NCI-H82 (cell line): Measurements from ENCODE around the gene GASK1A.
"Not testable (repeated sequence)": the region's sequence is repeated elsewhere in the genome, so short reads cannot be mapped to it uniquely, and the experiment has no call there.

Experiments
- DNase-seq: peaks from one replicate; lab custom pipeline; 2025; lab: John Stamatoyannopoulos, UW

GASK1A gene

DNA sequence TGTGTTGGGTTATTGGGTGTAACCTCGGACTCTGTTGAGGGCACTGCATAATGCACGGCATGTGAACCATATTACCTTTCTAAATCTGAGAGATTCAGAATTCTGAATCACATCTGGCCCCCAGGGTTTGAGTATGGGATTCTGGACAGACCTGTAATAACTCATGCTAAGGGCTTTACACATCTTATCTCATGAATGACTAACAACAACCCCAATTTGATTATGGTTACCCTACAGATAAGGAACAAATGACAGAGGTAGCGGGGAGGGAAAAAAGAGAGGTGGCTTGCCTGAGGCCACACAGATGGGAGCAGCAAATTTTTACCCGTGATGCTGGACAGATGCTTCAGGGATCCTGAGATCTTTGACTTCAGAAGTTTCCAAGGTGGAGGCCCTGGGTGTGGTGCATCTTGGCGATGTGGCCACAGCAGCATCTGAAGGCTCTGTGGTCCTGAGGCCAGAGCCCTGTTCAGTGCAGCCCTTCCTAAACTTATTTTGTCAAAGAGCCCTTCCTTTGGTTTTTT lies 83.0 kb downstream of the GASK1A start:
- DNase-seq: no peak

DNA sequence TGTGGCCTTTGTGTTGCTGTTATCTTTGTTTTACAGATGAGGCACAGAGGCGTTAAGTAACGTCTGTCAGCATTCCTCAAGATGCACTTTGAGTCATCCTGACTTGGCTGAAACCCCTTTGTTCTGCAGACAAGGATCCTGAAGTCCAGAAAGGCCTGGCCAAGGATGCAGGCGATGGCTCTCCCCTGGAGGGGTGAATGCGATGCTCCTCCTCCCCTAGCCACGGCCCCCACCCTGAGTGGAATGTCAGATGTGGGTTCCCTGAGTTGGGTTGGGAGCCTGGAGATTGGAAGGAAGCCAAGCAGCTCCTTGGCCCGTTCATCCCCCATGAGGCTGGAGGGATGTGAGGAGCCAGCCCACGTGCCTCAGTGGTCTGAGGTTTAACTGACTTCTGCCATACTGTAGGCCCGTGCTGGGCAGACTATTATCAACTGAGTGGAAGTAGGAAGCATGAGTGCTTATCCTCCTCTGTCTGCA lies 83.5 kb downstream of the GASK1A start:
- DNase-seq: no peak

DNA sequence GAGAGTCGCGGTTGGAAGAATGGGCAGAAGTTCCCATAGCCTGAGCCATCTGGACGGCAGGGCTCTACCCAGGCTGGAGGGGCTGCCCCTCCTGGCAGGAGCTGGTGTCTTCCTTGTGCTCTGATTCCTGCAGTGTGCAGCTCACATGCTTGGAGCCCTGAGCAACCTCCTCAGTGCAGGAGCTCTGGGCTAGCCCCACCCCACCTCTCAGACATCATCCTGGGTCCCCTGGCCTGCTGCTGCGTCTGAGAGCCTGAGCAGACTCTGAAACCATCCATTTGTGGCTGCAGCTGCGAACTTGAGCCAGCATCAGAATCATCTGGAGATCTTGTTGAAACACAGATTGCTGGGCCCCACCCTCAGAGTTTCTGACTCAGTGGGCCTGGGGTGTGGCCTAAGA lies 84.0 kb downstream of the GASK1A start:
- DNase-seq: no peak

DNA sequence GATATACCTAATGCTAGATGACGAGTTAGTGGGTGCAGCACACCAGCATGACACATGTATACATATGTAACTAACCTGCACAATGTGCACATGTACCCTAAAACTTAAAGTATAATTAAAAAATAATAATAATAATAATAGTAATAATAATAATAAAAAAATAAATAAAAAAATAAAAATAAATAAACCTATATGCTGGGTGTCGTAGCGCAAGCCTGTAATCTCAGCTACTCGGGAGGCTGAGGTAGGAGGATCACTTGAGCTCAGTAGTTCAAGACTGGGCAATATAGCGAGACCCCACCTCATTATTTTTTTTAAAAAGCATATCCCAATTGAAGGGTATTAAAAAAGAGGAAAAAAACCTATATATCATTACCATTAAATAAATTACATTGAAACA lies 91.6 kb downstream of the GASK1A start:
- not testable (repeated sequence) for DNase-seq

DNA sequence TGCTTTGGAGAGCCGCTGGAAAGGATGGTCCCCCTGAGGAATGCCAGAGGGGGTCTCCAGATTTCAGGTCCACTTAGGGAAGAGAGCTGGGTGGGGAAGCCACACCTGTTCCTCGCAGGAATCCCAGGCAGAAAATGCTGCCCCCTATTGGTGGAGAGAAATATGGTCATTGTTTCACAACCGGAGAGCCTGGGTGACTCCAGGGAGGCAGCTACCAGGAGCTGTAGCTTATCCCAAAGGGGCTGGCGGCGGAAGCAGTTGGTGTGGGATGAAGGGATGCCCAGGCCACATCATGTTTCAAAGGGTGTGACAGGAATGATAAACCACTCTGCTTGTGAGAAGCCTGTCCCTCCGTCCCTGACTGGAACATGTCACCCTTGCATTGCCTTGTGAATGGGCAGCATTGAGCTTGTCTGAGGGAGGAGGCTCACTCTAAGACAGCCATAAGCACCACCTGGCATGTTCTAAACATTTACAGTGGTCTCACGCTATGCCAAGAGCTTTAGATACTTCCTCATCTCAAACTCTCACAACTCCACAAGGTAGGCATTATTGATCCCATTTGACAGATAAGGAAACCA lies 92.3 kb downstream of the GASK1A start:
- peak; percentile 27 for DNase-seq

DNA sequence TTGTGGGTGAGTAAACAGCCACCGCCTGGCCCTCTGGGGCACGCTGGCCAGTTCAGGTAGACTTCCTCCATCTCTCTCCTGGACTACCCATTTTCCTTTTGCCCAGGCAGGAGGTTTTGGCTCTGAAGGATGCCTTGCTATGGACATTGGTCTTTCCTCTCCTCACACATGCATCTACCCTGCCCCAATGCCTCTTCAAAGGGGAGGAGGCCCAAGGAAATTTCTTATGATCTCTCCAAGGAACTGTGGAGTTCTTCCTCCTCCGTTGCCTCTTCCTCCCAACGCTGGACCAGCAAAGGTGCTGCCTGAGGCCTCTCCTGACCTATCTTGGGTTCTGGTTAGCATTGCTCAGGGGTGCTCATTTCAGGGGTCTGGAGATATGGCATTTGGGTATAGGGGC lies 93.2 kb downstream of the GASK1A start:
- DNase-seq: no peak

DNA sequence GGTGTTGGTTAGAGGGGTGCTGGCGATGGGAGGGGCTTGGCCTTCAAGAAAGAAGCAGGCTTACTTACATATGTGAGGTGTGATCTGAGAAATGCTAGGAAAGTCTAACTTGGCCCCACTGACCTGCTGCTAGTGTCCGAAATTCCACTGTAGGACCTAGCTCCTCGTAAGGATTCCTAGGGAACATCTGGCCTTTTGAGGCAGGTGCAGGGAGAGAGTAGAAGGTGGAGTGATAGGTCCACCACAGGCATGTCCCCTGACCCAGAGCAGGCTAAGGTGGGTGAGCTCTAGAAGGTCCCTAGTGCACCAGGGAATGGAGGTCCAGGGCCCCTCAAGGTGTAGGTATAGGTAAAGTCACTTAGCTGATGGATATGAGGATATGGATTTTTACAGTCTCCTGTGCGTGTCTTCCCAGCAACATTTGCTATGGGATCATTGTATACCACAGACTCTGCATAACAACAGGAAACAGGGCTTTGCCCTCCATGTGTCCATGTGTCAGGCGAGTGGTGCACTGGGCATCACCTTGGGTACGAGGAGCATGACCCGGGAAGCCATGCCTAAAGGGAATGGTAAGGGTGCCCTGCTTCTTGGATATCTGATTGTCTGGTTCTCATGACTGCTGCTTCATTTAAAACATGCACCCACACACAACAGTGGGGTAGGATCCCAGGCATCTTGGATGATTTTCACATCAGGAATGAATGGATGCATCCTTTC lies 94.2 kb downstream of the GASK1A start:
- DNase-seq: no peak

DNA sequence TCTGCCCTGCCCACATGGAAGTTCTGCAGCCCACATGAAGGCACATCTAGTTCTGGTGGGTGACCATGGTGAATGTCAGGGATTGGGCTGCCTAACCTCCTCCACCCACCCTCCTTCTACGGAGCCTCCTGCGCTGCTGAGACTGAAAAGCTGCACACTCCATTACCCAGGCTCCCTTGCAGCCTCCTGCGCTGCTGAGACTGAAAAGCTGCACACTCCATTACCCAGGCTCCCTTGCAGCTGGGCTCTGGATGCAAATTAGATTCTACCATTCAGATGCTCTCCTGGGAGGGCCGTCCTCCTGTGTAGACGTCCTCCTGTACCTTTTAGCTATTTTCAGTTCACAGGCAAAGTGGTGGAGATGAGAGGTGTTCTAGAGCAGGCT lies 94.7 kb downstream of the GASK1A start:
- no peak for DNase-seq

DNA sequence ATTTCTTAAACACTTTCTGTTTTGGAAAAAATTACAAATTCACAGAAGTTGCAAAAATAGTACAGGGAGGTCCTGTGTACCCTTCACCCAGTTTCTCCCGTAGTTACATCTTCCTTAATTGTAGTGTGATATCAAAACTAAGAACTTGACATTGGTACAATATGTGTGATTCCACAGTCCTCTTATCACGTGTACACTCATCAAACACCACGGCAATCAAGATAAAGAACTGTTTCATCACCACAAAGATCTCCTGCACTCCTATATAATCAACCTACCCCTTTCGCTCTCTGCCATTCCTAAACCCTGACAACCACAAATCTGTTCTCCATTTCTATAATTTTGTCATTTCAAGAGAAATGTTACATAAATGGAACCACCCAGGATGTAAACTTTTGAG lies 95.4 kb downstream of the GASK1A start:
- no peak for DNase-seq

DNA sequence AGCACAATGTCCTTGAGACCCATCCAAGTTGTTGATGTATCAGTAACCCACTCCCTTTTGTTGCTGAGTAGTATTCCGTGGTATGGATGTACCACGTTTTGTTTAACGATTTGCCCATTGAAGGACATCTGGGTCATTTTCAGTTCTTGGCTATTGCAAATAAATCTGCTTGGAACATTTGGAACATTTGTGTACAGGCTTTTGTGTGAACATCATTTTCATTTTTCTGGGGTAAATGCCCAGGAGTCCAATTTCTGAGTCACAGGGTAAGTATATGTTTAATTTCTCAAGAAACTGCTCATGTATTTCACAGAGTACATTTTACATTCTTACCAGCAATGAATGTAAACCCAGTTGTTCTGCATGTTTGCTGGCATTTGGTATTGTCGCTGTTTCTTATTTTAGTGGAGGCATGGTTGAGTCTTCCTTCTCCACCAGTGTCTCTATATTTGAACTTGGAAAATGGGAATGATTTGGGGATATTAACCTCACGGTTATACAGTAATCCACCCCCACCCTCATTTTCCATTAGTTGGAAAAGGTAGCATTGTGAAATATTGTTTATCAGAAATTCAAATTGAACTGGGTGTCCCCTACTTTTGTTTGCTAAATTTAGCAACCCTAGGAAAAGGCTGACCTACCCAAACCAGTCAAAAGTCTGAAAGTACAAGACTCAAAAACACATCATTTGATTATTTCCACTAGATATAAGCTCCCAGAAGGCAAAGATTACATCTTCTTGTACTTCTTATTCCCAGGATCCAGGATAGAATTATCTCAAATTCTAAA lies 96.0 kb downstream of the GASK1A start:
- no peak for DNase-seq

DNA sequence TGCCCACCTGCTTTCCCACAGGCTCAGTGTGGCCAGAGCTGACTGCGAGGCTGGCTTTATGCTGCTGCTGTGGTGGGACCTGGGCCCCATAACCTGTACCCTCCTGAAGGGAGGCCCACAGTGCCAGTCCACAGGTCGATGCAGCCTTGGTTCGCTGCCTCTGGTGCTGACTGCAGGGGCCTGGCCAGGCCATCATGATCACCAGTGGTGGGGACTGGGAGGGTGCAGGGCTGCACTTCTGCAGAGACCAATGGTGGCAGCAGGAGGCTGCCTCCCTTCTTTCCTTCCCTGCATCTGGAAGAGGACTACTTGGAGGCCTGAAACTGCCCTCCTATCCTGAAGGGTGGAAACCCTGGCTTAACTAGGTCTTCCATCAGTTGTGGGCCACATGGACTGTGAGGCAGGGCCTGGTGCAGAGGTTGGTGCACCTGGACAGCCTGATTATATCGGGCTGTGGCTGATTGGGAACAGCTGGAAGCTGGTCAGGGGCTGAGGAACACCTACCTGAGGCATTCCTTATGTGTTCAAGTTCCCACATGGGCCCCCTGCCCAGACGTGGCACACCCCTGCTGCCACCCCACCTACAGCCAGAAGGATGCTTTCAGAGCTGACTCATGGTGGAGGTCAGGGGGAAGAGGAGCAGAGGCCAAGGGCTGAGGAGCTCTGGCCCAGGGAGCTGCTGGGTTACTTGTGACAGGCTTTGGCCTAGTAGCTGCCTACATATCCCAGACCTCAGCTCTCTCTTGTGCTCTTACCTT lies 97.0 kb downstream of the GASK1A start:
- DNase-seq: no peak

DNA sequence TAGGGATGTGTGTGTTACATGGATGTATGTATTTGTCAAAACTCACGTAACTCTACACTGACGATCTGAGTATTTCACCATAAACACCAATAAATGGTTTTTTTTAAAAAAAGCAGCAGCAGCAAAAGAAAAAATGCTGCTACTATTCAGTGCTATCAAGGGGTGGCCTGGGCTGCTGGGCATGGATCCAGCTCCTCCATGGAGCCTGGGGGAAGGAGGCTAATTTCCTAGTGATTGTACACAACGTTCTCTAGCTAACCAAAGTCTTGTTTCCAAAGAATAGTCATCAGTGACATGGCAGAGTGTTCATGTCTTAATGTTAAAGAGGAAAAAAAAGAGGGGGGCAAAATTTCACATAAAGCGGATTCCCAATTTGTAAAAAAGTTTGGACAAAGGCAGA lies 97.7 kb downstream of the GASK1A start:
- DNase-seq: no peak

DNA sequence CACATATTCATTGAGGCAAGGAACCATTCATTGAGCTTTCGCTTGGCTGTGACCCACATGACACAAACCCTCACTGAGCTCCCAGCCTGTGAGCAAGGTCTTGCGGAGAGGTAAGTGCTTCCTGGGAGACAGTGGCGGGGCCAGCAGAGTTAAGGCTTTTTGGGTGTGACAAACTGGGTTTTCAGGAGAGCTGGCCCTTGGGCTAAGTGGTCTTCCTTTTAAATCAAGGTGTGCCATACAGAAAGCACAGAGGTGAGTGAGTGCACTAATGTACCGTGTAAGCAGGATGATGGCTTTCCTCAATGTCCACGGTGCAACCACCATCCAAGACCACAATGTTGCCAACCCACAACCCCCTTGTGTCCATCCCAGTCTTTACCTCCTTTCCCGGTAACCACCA lies 98.2 kb downstream of the GASK1A start:
- DNase-seq: no peak

DNA sequence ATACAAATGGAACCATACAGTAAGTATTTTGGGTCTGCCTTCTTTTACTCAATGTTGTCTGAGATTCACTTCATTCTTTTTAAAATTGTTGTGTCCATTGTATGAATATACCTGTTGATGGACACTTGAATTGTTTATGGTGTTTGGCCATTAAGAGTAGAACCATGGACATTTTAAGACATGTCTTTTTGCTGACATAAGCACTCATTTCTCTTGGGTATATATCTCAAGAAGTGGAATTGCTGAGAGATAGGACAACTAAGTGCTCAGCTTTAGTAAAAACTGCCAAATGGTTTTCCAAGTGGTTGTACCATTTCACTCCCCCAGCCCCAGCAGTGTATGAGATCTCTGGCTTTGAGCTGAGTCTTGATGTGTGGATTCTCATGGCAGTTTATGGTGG lies 98.6 kb downstream of the GASK1A start:
- no peak for DNase-seq

DNA sequence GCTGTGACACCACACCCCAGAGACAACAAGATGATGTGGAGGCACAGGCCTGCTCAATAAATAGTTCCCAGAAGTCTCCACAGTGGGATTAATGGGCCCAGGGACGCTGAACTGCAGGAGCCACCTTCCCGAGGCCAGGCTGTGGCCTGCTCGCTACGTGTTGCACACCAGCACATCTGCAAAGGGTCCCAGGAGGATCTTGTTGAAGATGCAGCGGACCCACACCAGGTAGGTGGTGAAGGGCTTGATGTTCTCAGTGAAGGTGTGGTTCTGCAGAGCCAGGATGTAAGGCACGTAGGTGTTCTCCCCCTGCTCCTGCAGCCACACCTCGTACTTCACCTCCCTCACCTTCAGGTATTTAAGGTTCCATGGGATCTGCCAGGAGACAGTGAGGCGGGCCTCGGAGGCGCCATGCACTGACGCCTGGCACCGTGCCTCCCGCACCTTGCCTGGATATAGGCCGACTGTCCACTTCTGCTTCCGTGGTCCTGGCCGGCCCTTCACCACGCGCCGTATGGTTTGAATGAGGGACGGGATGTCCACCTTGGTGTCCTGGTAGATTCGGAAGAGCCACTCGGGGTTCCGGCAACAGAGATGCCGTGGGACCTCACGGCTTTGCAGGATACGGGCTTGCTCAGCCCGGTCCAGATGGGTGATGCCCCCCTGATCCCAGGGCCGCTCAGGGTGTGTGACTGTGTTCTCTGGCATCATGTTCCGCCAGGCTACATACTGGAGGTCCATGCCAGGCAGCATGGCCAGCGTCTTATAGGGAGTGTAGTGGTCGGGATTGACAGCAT lies 100.6 kb downstream of the GASK1A start:
- no peak for DNase-seq

DNA sequence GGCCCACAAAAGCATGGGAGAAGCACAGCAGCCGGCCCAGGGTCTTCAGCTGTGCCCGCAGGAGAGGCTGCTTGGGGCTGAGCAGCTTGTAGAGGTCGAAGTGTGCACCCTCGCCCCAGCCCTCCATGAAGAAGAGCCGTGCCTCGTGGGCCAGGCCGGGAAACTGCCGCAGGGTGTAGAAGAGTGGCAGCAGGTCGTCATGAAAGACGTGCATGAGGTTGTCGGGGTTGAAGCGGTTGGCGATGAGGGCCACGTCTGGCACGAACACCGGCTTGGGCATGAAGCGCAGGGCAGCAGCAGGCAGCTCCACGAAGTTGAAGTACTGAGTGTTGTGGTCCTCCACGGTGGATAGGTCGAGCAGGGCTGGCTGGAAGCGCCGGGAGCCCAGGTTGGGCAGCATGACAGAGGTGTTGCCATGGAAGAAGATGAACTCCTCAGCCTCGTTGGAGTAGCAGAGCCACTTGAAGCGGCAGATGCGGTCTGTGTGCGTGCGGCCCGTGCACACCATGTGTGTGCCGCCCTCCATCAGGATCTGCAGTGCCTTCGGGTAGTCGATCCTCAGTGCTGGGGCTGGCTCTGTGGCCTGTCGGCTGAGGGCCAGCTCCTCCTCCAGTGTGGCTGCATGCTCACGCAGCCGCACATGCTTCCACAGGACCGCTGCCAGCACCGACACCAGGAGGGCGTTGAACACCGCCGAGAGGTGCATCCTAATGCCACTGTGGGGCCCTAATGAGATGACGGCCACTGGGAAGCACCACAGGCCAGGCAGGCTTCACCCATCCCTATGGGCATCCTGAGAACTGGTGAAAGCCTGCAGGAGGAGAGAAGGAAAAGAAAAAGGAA lies 101.8 kb downstream of the GASK1A start:
- no peak for DNase-seq

DNA sequence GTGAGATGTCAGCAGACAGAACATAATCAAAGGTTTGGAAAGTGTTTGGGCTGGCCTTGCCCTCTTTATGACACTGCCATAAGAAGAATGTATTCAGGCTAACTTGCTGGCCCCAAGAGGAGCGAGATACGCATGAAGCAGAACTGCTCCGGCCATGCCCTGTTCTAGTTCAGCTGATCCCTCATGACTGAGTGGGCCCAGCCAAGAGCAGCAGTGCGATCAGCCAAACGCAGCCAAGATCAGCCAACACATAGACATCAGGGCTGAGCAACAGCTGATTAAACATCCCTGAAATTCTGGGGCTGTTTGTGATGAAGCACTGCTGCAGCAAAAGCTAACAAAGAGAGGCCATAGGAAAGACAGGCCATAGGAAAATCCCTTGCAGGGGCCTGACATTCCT lies 102.7 kb downstream of the GASK1A start:
- no peak for DNase-seq

DNA sequence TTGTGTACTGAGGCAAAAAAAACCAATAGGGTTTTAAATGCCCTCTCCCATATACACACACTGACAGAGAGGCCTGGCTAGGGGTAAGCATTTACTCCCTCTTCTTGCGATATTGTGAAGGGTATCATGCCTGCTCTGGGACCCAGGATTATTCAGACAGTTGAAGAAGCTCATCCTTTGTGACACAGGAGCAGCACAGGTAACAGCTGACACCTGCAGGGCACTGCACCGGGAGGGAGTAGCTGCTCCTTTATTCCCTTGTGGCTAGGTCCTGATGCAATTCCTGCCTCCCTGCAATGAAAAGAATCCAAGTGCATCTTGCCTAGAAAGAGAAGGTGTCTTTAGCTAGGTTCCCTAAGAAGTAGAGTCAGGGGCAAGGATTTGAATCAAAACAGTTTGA lies 103.3 kb downstream of the GASK1A start:
- no peak for DNase-seq

DNA sequence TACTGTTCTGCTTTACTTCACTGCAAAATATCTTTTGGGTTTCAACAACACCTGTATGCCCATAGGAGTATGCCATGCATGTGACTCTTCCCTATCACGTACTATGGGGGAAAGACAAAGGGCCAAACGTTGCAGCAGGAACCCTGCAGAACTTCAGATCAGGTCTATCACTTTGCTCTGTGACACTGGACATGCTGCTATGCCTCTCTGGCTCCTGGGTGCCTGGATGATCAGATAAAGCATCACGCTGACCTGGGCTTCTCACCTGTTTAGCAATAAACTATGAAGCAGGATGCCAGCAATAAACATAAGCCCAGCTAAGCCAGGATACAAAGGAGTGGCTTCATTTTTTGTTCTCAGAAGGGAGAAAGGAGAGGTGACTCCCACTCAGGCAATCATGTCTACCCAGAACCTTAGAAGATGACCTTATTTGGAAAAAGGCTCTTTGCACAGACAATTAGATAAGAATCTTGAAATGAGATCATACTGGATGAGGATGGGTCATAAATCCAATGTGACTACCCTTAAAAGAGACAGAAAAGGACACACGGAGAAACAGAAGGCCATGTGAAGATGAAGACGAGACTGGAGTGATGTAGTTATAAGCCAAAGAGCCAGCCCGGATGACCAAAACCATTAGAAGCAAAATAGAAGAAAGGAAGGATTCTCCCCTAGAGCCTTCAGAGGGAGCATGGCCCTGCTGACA lies 107.5 kb downstream of the GASK1A start:
- DNase-seq: no peak

DNA sequence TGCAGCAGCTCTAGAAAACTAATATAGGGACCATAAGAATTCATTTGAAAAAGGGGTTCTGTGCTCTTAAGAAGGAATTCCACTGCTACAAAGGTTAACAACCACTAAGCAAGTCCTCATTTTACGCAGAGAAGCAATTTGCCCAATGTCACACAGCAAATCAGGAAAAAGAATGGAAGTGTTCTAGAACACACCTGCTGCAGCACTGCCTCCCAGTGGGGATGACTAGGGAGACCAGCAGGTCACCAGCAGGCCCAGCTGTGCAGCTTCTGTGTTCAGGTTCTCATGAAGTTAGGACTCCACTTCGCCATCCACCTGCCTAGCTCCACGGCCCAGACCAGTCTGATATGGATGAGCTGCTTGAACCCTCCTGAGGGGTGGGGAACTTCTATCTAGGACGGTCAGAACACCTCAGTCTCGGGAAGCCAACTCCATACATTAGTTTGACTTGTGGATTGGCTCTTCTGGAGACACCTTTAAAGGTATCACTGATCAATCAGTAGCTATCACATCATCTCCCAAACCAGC lies 108.2 kb downstream of the GASK1A start:
- no peak for DNase-seq
